Stimulated activated CD4-positive, alpha-beta T cell treated with anti-CD3 and anti-CD28 coated beads, Interleukin-4, amount 100 ng/mL, for 4 hours (primary cell): ENCODE results near the gene NARS2.

Experiments used
- DNase-seq, 2 experiments: peaks; one replicate each; pipeline ENCODE4 v3.0.0-alpha.2; 2020

Gene NARS2

GRCh38 chr11:78405805-78406204, 168.9 kb downstream of the NARS2 start:
- no peak for DNase-seq

GRCh38 chr11:78403781-78404180, 170.9 kb downstream of the NARS2 start:
- no peak for DNase-seq

GRCh38 chr11:78402847-78403246, 171.8 kb downstream of the NARS2 start:
- no peak for DNase-seq

GRCh38 chr11:78400702-78401101, 174.0 kb downstream of the NARS2 start:
- no peak for DNase-seq

GRCh38 chr11:78400116-78400515, 174.5 kb downstream of the NARS2 start:
- DNase-seq: no peak

- no peak for DNase-seq
Measured at GRCh38 chr11:78399136-78399535, 175.5 kb downstream of the NARS2 start.

- no peak for DNase-seq
Measured at GRCh38 chr11:78398715-78399114, 175.9 kb downstream of the NARS2 start.

GRCh38 chr11:78397398-78397797, 177.3 kb downstream of the NARS2 start:
- no peak for DNase-seq

GRCh38 chr11:78395597-78395996, 179.1 kb downstream of the NARS2 start:
- DNase-seq: no peak

GRCh38 chr11:78392854-78393253, 181.8 kb downstream of the NARS2 start:
- no peak for DNase-seq

GRCh38 chr11:78391424-78391823, 183.2 kb downstream of the NARS2 start:
- DNase-seq: no peak

GRCh38 chr11:78390809-78391208, 183.9 kb downstream of the NARS2 start:
- DNase-seq: no peak

- DNase-seq: no peak
Measured at GRCh38 chr11:78386215-78386941, 188.3 kb downstream of the NARS2 start.
